SIG-M5 treated with dmso at 0.1 percent for 504 hours (cell line): ENCODE measurements around the gene RTN4RL1.

Source experiments
- DNase-seq: peaks from one replicate; lab custom pipeline; 2025; ENCODE audit not compliant: unreplicated experiment; lab: John Stamatoyannopoulos, UW

Gene RTN4RL1

GRCh38 chr17:1956134-1956533, 69.0 kb downstream of the RTN4RL1 start:
- no peak for DNase-seq

- no peak for DNase-seq
Observed at GRCh38 chr17:1953831-1954230, 71.3 kb downstream of the RTN4RL1 start.

- no peak for DNase-seq
Observed at GRCh38 chr17:1951920-1952319, 73.2 kb downstream of the RTN4RL1 start.

- no peak for DNase-seq
Observed at GRCh38 chr17:1949754-1950153, 75.4 kb downstream of the RTN4RL1 start.

GRCh38 chr17:1948517-1948825, 76.7 kb downstream of the RTN4RL1 start:
- no peak for DNase-seq

GRCh38 chr17:1947743-1948516, 77.2 kb downstream of the RTN4RL1 start:
- DNase-seq = no peak

- DNase-seq = no peak
Observed at GRCh38 chr17:1947229-1947742, 77.8 kb downstream of the RTN4RL1 start.

GRCh38 chr17:1946021-1946932, 78.9 kb downstream of the RTN4RL1 start:
- DNase-seq = no peak

GRCh38 chr17:1945621-1946020, 79.5 kb downstream of the RTN4RL1 start:
- no peak for DNase-seq

- no peak for DNase-seq
Observed at GRCh38 chr17:1943436-1943831, 81.7 kb downstream of the RTN4RL1 start.

- DNase-seq = no peak
Observed at GRCh38 chr17:1942666-1943435, 82.3 kb downstream of the RTN4RL1 start.

GRCh38 chr17:1942066-1942365, 83.1 kb downstream of the RTN4RL1 start:
- DNase-seq = no peak

- DNase-seq = no peak
Observed at GRCh38 chr17:1941272-1942065, 83.7 kb downstream of the RTN4RL1 start.

GRCh38 chr17:1940810-1941185, 84.3 kb downstream of the RTN4RL1 start:
- no peak for DNase-seq

GRCh38 chr17:1939981-1940809, 84.9 kb downstream of the RTN4RL1 start:
- no peak for DNase-seq

GRCh38 chr17:1937461-1937860, 87.7 kb downstream of the RTN4RL1 start:
- no peak for DNase-seq

- no peak for DNase-seq
Observed at GRCh38 chr17:1936766-1937165, 88.4 kb downstream of the RTN4RL1 start.

GRCh38 chr17:1934901-1935300, 90.2 kb downstream of the RTN4RL1 start:
- DNase-seq = no peak

GRCh38 chr17:1933875-1934715, 91.0 kb downstream of the RTN4RL1 start:
- no peak for DNase-seq
